GM21576 (cell line): ENCODE data around the gene SOX5.
"Not testable (repeated sequence)": the region's sequence is repeated elsewhere in the genome, so short reads cannot be mapped to it uniquely, and the experiment has no call there.

Source experiments
- ATAC-seq: cut with Tn5 transposase; IDR thresholded peaks from one replicate; pipeline ENCODE4 v1.9.1; 2021; ENCODE audit warnings: mild to moderate bottlenecking, moderate library complexity; ENCODE audit not compliant: unreplicated experiment

Gene SOX5

DNA sequence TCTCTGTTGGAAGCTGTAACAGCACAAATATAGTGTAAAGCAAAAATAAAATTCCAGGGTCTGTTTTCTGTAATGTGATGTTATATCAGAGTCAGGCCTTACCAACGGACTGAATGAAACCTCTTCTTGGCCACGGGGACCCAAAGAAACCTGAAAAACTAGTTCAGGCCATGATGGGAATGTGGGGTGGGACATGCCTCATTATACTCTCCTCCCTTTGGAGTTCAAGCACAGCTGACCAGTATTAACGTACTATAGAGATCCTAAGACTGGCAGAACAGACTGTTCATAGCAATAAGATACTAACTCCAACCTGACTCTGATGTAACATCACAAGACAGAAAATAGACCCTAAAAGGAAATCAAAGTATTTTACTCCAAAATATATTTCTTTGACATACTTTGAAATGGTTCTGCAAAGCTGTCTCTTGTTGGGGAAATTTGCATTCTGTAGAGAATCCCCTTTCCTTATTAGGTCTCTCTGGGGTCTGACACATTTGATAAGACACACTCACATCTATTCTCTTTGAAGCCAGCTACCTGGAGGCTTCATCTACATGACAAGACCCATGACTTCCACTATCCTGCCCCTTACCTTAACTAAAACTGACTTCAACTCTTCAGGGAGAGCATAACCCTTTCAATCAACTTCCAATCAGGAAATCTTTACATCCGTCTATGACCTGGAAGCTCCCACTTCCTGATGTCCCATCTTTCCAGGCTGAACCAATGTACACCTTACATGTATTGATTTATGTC is 444.6 kb downstream of the SOX5 start:
- no peak for ATAC-seq

DNA sequence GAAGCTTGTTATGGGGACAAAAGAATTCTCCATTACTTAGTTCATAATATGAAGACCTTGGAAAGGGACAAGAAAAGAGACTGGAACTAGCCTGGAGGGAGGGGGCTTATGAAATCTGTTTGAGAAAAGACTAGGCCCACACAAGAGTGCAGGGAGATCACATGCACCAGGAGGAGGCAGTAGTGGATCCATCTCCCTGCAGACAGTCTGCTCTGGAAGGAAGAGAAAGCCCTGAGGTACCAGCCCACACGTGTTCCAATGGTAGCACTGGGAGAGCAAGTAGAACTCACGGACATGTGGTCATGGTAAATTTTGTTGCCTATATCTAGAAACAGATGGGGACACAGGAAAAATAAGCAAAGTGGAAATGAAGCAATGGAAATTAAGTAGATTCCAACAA is 445.4 kb downstream of the SOX5 start:
- ATAC-seq, result no peak

DNA sequence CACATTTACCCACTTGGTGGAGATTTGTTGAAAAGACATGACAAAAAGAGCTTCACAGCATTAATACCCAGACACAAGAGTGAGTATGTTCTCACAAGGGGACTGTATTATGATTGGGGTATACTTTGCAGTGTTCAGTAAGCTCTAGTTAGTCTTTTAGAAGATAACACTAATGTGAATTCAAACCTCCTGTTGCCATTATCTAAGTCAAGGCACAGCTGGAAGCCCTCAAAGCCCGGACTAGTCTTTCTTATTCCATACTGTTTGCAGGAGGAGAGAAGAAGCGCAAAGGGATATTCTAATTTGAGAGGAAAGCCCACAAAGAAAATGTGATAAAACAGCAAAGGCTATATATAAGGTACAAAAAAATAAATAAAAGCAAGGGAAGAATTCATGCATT is 445.9 kb downstream of the SOX5 start:
- ATAC-seq, result no peak

DNA sequence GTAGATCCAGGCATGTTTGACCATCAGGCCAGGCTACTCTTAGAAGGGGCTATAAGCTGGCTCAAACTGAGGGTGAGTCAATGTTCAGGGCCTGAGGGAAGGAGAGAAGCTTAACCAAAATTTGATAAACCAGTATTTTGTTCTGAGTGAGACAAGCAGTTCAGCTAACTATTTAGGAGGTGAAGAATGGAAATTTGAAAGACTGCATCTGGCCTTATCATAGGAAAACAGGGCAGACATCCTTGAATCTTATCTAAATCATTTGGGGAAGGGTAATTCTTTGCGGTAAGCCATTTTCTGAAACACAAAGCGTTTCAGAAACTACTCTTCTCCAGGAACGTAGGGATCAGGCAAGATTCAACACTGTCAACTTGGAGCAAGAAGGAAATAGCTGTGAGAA is 447.2 kb downstream of the SOX5 start:
- ATAC-seq, result no peak

DNA sequence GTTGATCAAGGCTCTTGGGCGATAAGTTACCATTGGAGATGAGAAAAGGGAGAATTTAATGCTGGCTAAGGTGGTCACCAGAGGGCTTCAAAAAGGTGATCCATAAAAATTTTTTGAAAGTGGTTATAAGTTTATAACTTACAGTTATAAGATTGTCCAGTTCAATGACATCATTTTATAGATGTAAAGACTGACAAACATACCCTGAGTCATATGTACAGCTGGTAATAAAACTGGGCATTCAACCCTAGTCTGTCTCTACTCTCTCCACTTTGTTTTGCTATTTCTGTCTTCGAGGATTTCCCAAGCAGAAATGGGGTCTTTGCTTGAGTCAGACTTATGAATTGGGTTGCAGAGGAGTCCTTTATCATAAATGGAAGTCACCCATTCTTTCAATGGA is 454.0 kb downstream of the SOX5 start:
- ATAC-seq, result no peak

DNA sequence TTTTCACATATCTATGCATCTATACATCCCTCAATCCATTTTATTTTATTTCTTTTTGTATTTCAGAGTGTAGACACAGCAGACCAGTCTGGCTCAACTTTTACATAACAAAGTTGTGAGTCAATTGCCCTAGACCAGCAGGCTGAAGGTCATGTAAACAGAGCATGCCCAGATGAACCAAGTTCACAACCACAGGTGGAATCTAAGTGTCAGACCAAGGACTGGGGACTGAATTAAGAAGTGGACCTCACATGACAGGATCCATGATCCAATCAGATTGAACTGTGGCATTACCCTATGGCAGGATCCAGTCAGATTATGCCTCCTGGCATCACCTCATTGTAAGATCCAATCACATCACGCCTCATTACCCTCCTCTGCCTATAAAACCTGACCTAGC is 455.8 kb downstream of the SOX5 start:
- ATAC-seq, result no peak

DNA sequence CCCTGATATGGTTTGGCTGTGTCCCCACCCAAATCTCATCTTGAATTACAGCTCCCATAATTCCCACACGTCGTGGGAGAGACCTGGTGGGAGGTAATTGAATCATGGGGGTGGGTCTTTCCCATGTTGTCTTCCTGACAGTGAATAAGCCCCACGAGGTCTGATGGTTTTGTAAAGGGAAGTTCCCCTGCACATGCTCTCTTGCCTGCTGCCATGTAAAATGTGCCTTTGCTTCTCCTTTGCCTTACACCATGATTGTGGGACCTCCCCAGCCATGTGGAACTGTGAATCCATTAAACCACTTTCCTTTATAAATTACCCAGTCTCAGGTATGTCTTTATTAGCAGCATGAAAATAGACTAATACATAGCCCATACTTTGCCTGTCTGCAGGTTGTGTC is 458.4 kb downstream of the SOX5 start:
- ATAC-seq, result not testable (repeated sequence)

DNA sequence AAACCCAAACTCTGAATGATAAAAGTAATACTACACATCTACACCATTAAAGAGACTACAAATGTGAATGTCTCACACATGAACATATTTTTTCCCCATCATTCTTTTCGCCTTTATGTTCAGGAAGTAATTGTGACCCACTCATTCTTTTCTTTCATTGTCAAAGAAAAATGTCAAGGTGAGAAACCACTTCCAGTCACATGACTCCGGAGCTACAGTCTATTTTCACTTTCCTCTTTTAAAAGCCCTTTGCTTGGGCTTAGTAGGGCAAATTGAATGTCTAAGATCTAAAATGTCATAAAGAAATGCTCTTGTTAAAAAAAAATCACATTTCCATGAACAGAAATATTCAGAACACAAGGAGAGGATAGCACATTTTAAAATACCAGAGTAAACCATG is 461.3 kb downstream of the SOX5 start:
- no peak for ATAC-seq

DNA sequence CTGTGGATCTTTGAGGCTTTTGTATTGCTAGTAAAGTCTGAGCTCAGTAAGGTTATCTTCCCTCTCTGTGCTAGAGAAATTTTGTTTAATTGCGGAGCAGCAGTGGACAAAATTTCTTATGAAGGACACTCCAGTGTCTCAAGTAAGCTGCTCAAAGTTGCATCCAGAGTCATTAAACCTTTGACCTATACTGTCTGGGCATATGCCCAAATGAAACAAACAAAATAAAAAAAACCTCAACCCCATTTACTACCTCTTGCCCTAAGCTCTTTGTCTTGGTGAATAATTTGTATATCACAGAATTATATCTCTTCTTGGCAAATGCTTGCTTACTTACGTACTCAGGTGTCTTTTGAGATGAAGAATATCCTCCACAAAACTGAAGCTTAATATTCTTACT is 465.2 kb downstream of the SOX5 start:
- ATAC-seq, result no peak

DNA sequence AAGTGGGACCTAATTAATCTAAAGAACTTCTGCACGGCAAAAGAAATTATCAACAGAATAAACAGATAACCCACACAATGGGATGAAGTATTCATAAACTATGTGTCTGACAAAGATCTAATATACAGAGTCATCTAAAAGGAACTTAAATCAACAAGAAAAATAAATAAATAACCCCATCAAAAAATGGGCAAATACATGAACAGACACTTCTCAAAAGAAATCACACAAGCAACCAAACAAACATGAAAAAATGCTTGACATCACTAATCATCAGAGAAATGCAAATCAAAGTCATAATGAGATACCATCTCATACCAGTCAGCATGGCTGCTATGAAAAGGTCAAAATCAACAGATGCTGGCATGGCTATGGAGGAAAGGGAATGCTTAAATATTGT is 466.9 kb downstream of the SOX5 start:
- ATAC-seq, result no peak
